K562 (cell line): ENCODE measurements around the gene SUGP1. TPM values are rescaled to one million over a fixed set of nuclear protein-coding genes. Genes with fewer than 3 reads are reported as not detected.

Source experiments
- ATAC-seq: fragments of 200-7000 bp; cut with Tn5 transposase; 3 replicates; pipeline ENCODE4 v1.9.1; 2020; ENCODE audit warnings: moderate library complexity
- BruUV-seq: library from RNA; stranded (reverse); fragments of 400-500 nt; replicated peaks from 2 replicates; lab custom pipeline; 2021; lab: Mats Ljungman, UMichigan
- CTCF ChIA-PET: fragments of 300-600 bp; formaldehyde crosslinking; extraction: SDS; loops from one replicate; lab custom pipeline; 2021; ENCODE audit warnings: low intra/inter-chr PET ratio; lab: Yijun Ruan, JAX
- POLR2A ChIA-PET: fragments of 300-600, 350-650 bp; sonication (Branson Sonifier 250); formaldehyde crosslinking; extraction: SDS; loops from one replicate; lab custom pipeline; 2021; ENCODE audit warnings: antibody characterized with exemption, inconsistent platforms; lab: Yijun Ruan, JAX
- DNase-seq, 4 experiments: peaks; one replicate each; pipeline versions ENCODE4 v3.0.0 to v3.0.0-alpha.2; 2011 to 2018; ENCODE audit warnings: low spot score in 3 of 4, mixed read lengths in 3 of 4; ENCODE audit errors: extremely low read depth in 1 of 4
- FAIRE-seq: peaks from 2 replicates; lab custom pipeline; 2011; peaks lifted over from hg19 to GRCh38; lab: Jason Lieb, UNC
- H2AFZ ChIP-seq: 2 replicates; pipeline ENCODE4 v1.6.0; 2011; ENCODE audit warnings: low read depth, low read length, control low read depth, inconsistent platforms
- H3K27ac ChIP-seq: fragments of 200-600 bp; 3 replicates; pipeline ENCODE4 v1.8.0; 2011; ENCODE audit warnings: low read depth, mild to moderate bottlenecking, control low read depth, inconsistent platforms, low read length, moderate library complexity, mixed read lengths; ENCODE audit errors: extremely low read depth
- H3K27me3 ChIP-seq, 2 experiments: fragments of 300-600 bp in 1 of 2; 2 replicates in 1 of 2; 3 replicates in 1 of 2; pipeline versions ENCODE4 v1.6.0 to v1.8.0; 2011; ENCODE audit warnings: inconsistent platforms in 2 of 2, low read length in 2 of 2, mild to moderate bottlenecking in 1 of 2, mixed read lengths in 1 of 2, moderate library complexity in 1 of 2; ENCODE audit not compliant: control insufficient read depth in 2 of 2, insufficient read depth in 2 of 2
- H3K36me3 ChIP-seq: fragments of 300-600 bp; 3 replicates; pipeline ENCODE4 v1.8.0; 2011; ENCODE audit warnings: mild to moderate bottlenecking, low read length, inconsistent platforms; ENCODE audit not compliant: control insufficient read depth, insufficient read depth
- H3K4me1 ChIP-seq, 2 experiments: fragments of 200-600 bp in 1 of 2; replicated peaks in 1 of 2; 2 replicates in 1 of 2; 3 replicates in 1 of 2; pipeline versions ENCODE4 v1.5.1 to v1.8.0; 2011; ENCODE audit warnings: inconsistent platforms in 2 of 2, low read length in 2 of 2, mild to moderate bottlenecking in 1 of 2, mixed read lengths in 1 of 2, moderate library complexity in 1 of 2; ENCODE audit not compliant: control insufficient read depth in 2 of 2, insufficient read depth in 2 of 2
- H3K4me2 ChIP-seq: 2 replicates; pipeline ENCODE4 v1.6.1; 2011; ENCODE audit warnings: low read length, control low read depth, inconsistent platforms, mixed read lengths; ENCODE audit not compliant: insufficient read depth
- H3K4me3 ChIP-seq: fragments of 200-600 bp; sonication (generic), shearing (Covaris generic); 2 replicates; pipeline ENCODE4 v1.5.1; 2016; ENCODE audit warnings: control low read depth, inconsistent platforms
- H3K79me2 ChIP-seq: fragments of 200-600 bp; 3 replicates; pipeline ENCODE4 v1.8.0; 2011; ENCODE audit warnings: low read length, inconsistent platforms; ENCODE audit not compliant: control insufficient read depth, insufficient read depth
- H3K9ac ChIP-seq, 2 experiments: 2 replicates each; pipeline versions ENCODE4 v1.6.0 to v1.6.1; 2011; ENCODE audit warnings: low read depth in 2 of 2, low read length in 2 of 2, control low read depth in 1 of 2, inconsistent platforms in 1 of 2, mild to moderate bottlenecking in 1 of 2, mixed read lengths in 1 of 2; ENCODE audit not compliant: insufficient read depth in 1 of 2
- H3K9me1 ChIP-seq: one replicate; pipeline ENCODE4 v1.6.0; 2011; ENCODE audit warnings: inconsistent platforms, mild to moderate bottlenecking, low read length, moderate library complexity; ENCODE audit not compliant: control insufficient read depth, insufficient read depth
- H3K9me3 ChIP-seq: replicated peaks from 2 replicates; pipeline ENCODE4 v1.5.1; 2011; ENCODE audit warnings: low read depth, low read length, inconsistent platforms; ENCODE audit not compliant: control insufficient read depth, insufficient read depth
- H4K20me1 ChIP-seq: replicated peaks from 2 replicates; pipeline ENCODE4 v1.6.1; 2011; ENCODE audit warnings: low read length, inconsistent platforms, mixed read lengths; ENCODE audit not compliant: control insufficient read depth, insufficient read depth
- ARID3B ChIP-seq: fragments of 250-450 bp; sonication (Bioruptor Pico); IDR thresholded peaks from 2 replicates; pipeline ENCODE4 v1.4.0; 2020; ENCODE audit warnings: borderline replicate concordance
- ELK1 ChIP-seq: sonication (generic); formaldehyde crosslinking; IDR thresholded peaks from 2 replicates; pipeline ENCODE4 v1.8.1; 2022; ENCODE audit warnings: missing genetic modification reagents
- ESRRA ChIP-seq: fragments of 450-650 bp; IDR thresholded peaks from 2 replicates; pipeline ENCODE4 v1.6.1; 2014; ENCODE audit warnings: low read depth, mild to moderate bottlenecking, moderate library complexity, borderline replicate concordance
- NCOA1 ChIP-seq: fragments of 450-650 bp; IDR thresholded peaks from 2 replicates; pipeline ENCODE4 v1.6.1; 2016; ENCODE audit warnings: low read depth
- NUFIP1 ChIP-seq: fragments of 450-650 bp; IDR thresholded peaks from 2 replicates; pipeline ENCODE4 v1.6.1; 2018; ENCODE audit not compliant: partially characterized antibody
- ZEB2 ChIP-seq: fragments of 450-650 bp; IDR thresholded peaks from 2 replicates; pipeline ENCODE4 v1.6.1; 2016
- WGBS: fragments of 100-300 bp; shearing (Covaris generic); methylation state at CpG from one replicate; pipeline ENCODE4 v1.1.6; 2016; ENCODE audit warnings: low coverage, mixed read lengths; ENCODE audit not compliant: insufficient coverage; ENCODE audit errors: missing lambda C conversion rate; 5-methylcytosine and 5-hydroxymethylcytosine counted together
- in situ Hi-C: fragments of 300-500 bp; cut with MboI; formaldehyde crosslinking; loops from 4 replicates; pipeline ENCODE4 v1.15.0; 2018; ENCODE audit warnings: inconsistent platforms, mixed read lengths
- intact Hi-C: fragments of 100-400 bp; cut with micrococcal nuclease; formaldehyde crosslinking; loops from 2 replicates; pipeline ENCODE4 v1.14.2; 2022
- polyA plus RNA-seq, 8 experiments: library from polyadenylated mRNA; depleted of rRNA in 4 of 8; stranded (reverse) in 5 of 8; unstranded in 3 of 8; fragments of >200 nt; fragmentation: Nextera tagmentation in 2 of 8; fragmentation: Illumina TruSeq in 1 of 8; extraction: Ambion mirVana in 2 of 8; extraction: Trizol in 1 of 8; gene quantifications; 2 replicates each; pipeline versions ENCODE4 v1.2.1 to v1.2.3, GENCODE V29; 2011 to 2014; ENCODE audit warnings: inconsistent platforms in 1 of 8, missing spikeins in 1 of 8
- total RNA-seq, 7 experiments: library from RNA; depleted of rRNA in 6 of 7; stranded (reverse); fragments of >200 nt in 6 of 7; fragmentation: Illumina TruSeq in 2 of 7; extraction: Trizol in 2 of 7; gene quantifications; 2 replicates each; pipeline versions ENCODE4 v1.2.1 to v1.2.3, GENCODE V29; 2011 to 2021; ENCODE audit warnings: low replicate concordance in 1 of 7

The SUGP1 gene
- total and polyA plus RNA-seq, 9 of the 15 experiments (the other 6 are each of a cell fraction or from before 2014, with no cell fraction given), result 1.0 to 53.3 (median 32.4) TPM

- Histone ChIP-seq H3K9ac (peak overlapping the region in 1 of 2 experiments; percentile 71; a peak in 2 of 4 replicates), H3K9me1 (no peaks in the 10 kb centered on the region), H4K20me1 (0 out of 2 replicates have a peak, but pooled peaks cover 4% of the 10 kb centered on the region), H3K36me3 (peaks cover 91% of the 10 kb centered on the region; the same call in 2 of the 3 replicates), H3K9me3 (no peaks in the 10 kb centered on the region), H3K27me3 (no peaks in the 10 kb centered on the region), H2AFZ (no peak overlapping the region), H3K79me2 (no peaks in the 10 kb centered on the region), H3K4me1 (peaks cover 0 to 6% of the 10 kb centered on the region in 2 experiments; a peak in 2 of 5 replicates), H3K27ac (no peak overlapping the region), H3K4me2 (no peak overlapping the region), H3K4me3 (no peak overlapping the region)
- DNase-seq (no peak), FAIRE-seq (no peak), ATAC-seq (no peak)
- TF ChIP-seq NCOA1 (no peak), ELK1 (no peak), ZEB2 (no peak), NUFIP1 (no peak), ESRRA (no peak), ARID3B (CRISPR knock-in tag) (no peak)
- no TSS peak for BruUV-seq
- 90% methylated on average over 10 of the region's 10 CpGs for WGBS
- POLR2A ChIA-PET, result interaction anchor here (0.6 to 1.5 kb wide), 3 partner anchors 10 to 657 kb away, joined by 3 to 7 read pairs (median 5); no protein-coding TSS in a partner anchor
- in situ Hi-C loops (no loop called here), intact Hi-C loops (no loop called here)
- CTCF ChIA-PET, result no interaction called here
Observed at GRCh38 chr19:19305066-19305465, 15.2 kb downstream of the SUGP1 start.
